ENCODE data around the gene XAB2. TPM values are rescaled to one million over a fixed set of nuclear protein-coding genes. Genes with fewer than 3 reads are reported as not detected.
A peak's percentile ranks its signal among the peaks of the same experiment; 100 is the strongest.

XAB2 gene
- total and polyA plus RNA-seq, 4 donors: 34.1 to 48.3 (median 39.3) TPM

DNA sequence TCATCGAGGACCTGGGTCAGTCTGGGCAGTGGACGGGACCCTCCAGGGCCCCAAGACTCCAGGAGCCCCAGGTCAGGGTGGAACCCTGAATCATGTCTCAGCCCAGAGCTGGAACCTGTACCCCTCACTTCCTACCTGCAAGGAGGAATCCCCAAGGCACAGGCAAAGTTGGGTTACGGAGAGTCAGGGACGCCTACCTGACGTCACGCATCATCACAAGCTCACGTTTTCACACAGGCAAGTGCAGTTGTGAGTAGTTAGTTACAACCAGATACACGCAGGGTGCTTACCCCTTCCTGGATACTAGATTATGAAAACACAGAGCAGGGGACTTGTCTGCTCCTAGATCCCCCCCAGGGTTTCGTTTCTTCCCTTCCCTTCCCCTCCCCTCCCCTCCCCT is 41.4 kb upstream of the XAB2 start:
- DNase-seq (no peak), ATAC-seq (ENCODE audit: insufficient read depth, low FRiP score) (no peak)
- TF ChIP-seq, protein P1, sequence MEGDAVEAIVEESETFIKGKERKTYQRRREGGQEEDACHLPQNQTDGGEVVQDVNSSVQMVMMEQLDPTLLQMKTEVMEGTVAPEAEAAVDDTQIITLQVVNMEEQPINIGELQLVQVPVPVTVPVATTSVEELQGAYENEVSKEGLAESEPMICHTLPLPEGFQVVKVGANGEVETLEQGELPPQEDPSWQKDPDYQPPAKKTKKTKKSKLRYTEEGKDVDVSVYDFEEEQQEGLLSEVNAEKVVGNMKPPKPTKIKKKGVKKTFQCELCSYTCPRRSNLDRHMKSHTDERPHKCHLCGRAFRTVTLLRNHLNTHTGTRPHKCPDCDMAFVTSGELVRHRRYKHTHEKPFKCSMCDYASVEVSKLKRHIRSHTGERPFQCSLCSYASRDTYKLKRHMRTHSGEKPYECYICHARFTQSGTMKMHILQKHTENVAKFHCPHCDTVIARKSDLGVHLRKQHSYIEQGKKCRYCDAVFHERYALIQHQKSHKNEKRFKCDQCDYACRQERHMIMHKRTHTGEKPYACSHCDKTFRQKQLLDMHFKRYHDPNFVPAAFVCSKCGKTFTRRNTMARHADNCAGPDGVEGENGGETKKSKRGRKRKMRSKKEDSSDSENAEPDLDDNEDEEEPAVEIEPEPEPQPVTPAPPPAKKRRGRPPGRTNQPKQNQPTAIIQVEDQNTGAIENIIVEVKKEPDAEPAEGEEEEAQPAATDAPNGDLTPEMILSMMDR (IDR thresholded peaks at IDR 0.05; ENCODE audit: control extremely low read depth, extremely low read depth): no peak
- Histone ChIP-seq H3K4me1 (ENCODE audit: control insufficient read depth in 5 of 5, insufficient read depth in 5 of 5, low read length in 5 of 5) (peaks cover 0 to 4% (median 0%) of the 10 kb centered on the region in 5 donors), H3K9me3 (ENCODE audit: control insufficient read depth in 4 of 4, insufficient read depth in 3 of 4, low read length in 3 of 4) (peaks cover 0 to 2% (median 0%) of the 10 kb centered on the region in 4 donors), H3K9ac (ENCODE audit: insufficient read depth in 1 of 2, low read length in 2 of 2) (no peak overlapping the region), H3K36me3 (ENCODE audit: control insufficient read depth in 4 of 4, insufficient read depth in 4 of 4, low read length in 4 of 4) (no peaks in the 10 kb centered on the region), H3K4me3 (no peak overlapping the region), H3K27me3 (ENCODE audit: control insufficient read depth in 3 of 3, insufficient read depth in 3 of 3, low read length in 2 of 3) (peaks cover 9 to 24% (median 10%) of the 10 kb centered on the region in 3 donors), H3K27ac (ENCODE audit: low read depth in 1 of 2, low read length in 1 of 2) (no peak overlapping the region)
- 33 to 56% methylated on average over 9 of the region's 9 CpGs for WGBS, 2 donors

DNA sequence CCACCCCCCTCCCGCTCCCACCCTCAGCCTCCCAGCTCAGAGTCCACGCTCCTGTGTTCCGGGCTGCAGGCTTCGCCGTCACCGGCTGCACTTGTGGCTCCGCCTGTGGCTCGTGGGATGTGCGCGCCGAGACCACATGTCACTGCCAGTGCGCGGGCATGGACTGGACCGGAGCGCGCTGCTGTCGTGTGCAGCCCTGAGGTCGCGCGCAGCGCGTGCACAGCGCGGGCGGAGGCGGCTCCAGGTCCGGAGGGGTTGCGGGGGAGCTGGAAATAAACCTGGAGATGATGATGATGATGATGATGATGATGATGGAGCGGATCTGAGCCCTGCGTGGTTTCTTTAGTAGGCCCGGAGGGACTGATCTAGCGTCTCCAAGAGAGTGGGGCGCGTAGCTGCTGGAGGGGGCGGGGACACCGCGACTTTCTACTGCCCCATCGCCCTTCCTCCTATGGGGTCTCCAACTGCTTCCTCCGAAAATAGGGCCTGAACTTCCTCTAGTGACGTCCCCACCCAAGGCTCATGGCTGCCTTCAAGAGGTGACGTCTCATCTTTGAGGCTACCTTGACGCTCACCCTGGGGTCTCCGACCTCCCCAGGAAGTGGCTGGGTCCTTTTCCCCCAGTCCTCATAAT is 40.9 kb upstream of the XAB2 start:
- Histone ChIP-seq H3K9me3 (ENCODE audit: control insufficient read depth in 4 of 4, insufficient read depth in 3 of 4, low read length in 3 of 4) (peaks cover 0 to 2% (median 0%) of the 10 kb centered on the region in 4 donors), H3K9ac (ENCODE audit: insufficient read depth in 1 of 2, low read length in 2 of 2) (no peak overlapping the region), H3K4me3 (no peak overlapping the region), H3K27ac (ENCODE audit: low read depth in 1 of 2, low read length in 1 of 2) (no peak overlapping the region), H3K27me3 (ENCODE audit: control insufficient read depth in 3 of 3, insufficient read depth in 3 of 3, low read length in 2 of 3) (peaks cover 9 to 24% (median 10%) of the 10 kb centered on the region in 3 donors), H3K36me3 (ENCODE audit: control insufficient read depth in 4 of 4, insufficient read depth in 4 of 4, low read length in 4 of 4) (no peaks in the 10 kb centered on the region), H3K4me1 (ENCODE audit: control insufficient read depth in 5 of 5, insufficient read depth in 5 of 5, low read length in 5 of 5) (peaks cover 0 to 4% (median 0%) of the 10 kb centered on the region in 5 donors)
- ATAC-seq (ENCODE audit: insufficient read depth, low FRiP score) (no peak), DNase-seq (peak in 1 of 3 donors; percentile 47)
- TF ChIP-seq, protein P1 (IDR thresholded peaks at IDR 0.05; ENCODE audit: control extremely low read depth, extremely low read depth): no peak
- WGBS, 2 donors: 2 to 3% methylated on average over 42 to 43 of the region's 43 CpGs

DNA sequence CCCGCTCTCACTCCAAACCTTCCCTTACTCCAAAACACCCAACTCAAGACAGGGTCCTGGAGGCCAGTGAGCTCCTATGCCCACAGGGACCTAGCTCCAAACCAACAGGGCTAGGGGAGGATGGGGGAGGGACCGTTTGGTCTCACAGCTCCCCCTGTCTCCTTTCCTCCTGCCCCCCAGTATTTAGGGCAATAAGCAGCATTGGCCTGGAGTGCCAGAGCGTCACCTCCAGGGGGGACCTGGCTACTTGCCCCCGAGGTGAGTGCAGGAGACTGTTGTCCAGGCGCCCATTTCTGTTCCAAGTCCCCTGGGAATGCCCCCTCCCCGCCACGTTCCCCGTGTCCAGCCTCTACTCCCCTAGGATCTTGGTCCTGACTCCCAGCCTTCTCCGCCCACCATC is 40.3 kb upstream of the XAB2 start:
- ATAC-seq (ENCODE audit: insufficient read depth, low FRiP score): no peak
- no peak overlapping the region for H3K4me3 ChIP-seq
- peaks cover 0 to 5% (median 3%) of the 10 kb centered on the region in 5 donors for H3K4me1 ChIP-seq (ENCODE audit: control insufficient read depth in 5 of 5, insufficient read depth in 5 of 5, low read length in 5 of 5)
- no peak for DNase-seq
- 33 to 38% methylated on average over 8 to 9 of the region's 9 CpGs for WGBS, 2 donors
- H3K36me3 ChIP-seq (ENCODE audit: control insufficient read depth in 4 of 4, insufficient read depth in 4 of 4, low read length in 4 of 4): no peaks in the 10 kb centered on the region
- H3K27ac ChIP-seq (ENCODE audit: low read depth in 1 of 2, low read length in 1 of 2): peak overlapping the region in 1 of 2 donors; percentile 42
- TF ChIP-seq, protein P1 (IDR thresholded peaks at IDR 0.05; ENCODE audit: control extremely low read depth, extremely low read depth): no peak
- peaks cover 9 to 24% (median 10%) of the 10 kb centered on the region in 3 donors for H3K27me3 ChIP-seq (ENCODE audit: control insufficient read depth in 3 of 3, insufficient read depth in 3 of 3, low read length in 2 of 3)
- no peak overlapping the region for H3K9ac ChIP-seq (ENCODE audit: insufficient read depth in 1 of 2, low read length in 2 of 2)
- H3K9me3 ChIP-seq (ENCODE audit: control insufficient read depth in 4 of 4, insufficient read depth in 3 of 4, low read length in 3 of 4): peaks cover 0 to 2% (median 0%) of the 10 kb centered on the region in 4 donors

Data from lung (tissue), 12 donors.